GM12874 (cell line): ENCODE measurements around the gene BMPR1A.

Experiments
- TF ChIP-seq, protein P1 (sequence below): IDR thresholded peaks from 2 replicates; pipeline ENCODE4 v1.5.1; 2011; ENCODE audit warnings: low read depth, mild to moderate bottlenecking, control low read depth, low read length, moderate library complexity; ENCODE audit not compliant: insufficient read depth

BMPR1A gene

DNA sequence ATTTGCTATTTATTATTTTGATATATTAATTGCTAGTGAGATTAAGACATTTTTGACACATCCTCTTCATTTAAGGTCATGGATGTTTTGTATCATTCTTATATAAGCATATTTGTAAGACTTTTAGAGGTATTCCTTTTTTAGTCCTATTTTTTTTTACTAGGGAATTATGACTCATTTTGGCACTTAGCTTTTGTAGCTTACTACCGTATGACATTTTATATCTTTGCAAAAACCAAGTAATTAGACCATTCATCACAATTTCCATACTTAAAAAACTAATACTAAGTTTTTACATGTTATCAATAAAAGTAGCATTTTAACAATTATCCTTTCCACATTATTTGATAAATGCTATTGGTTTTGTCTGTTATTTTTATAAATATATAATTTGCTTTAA is 41.6 kb downstream of the BMPR1A start:
- TF ChIP-seq, protein P1, sequence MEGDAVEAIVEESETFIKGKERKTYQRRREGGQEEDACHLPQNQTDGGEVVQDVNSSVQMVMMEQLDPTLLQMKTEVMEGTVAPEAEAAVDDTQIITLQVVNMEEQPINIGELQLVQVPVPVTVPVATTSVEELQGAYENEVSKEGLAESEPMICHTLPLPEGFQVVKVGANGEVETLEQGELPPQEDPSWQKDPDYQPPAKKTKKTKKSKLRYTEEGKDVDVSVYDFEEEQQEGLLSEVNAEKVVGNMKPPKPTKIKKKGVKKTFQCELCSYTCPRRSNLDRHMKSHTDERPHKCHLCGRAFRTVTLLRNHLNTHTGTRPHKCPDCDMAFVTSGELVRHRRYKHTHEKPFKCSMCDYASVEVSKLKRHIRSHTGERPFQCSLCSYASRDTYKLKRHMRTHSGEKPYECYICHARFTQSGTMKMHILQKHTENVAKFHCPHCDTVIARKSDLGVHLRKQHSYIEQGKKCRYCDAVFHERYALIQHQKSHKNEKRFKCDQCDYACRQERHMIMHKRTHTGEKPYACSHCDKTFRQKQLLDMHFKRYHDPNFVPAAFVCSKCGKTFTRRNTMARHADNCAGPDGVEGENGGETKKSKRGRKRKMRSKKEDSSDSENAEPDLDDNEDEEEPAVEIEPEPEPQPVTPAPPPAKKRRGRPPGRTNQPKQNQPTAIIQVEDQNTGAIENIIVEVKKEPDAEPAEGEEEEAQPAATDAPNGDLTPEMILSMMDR = no peak

DNA sequence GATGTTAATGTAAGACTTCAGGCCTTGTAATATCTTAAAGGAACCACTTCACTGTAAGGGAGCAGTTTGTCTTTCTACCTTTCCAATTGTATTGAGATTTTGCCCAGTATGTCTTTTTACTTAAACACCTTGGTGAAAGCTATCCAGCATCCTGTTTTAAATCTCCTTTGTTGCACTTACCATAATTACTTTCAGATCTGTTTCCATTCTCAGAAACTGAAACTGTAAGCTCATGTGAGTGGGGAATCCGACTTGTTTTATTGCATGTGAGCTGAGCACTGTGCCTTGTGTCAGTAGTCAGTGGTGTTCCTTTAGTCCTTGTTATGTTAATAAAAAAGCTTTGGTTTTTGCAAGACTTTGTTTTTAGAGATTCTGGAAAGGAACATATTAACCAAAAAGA is 42.2 kb downstream of the BMPR1A start:
- TF ChIP-seq, protein P1 = no peak

DNA sequence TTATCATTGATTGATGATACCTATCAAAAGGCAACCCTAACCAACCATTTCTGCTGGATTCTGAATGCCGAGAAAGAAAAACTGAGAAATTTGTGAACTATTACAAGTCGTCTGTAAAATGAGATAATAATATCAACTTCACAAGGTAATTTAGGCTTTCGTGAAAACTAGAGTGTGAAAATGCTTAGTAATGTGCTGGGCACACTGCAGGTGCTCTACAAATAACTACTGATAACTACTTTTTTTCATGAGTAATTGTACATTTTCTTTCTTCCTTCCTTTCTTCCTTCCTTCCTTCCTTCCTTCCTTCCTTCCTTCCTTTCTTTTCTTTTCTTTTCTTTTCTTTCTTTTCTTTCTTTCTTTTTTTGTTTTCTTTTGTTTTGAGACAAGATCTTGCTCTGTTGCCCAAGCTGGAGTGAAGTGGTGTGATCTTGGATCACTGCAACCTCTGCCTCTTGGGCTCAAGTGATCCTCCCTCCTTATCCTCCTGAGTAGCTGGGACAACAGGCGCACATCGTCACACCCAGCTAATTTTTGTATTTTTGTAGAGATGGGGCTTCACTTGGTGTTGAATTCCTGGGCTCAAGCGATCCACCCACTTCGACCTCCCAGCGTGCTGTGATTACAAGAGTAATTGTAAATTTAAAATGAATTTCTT is 42.9 kb downstream of the BMPR1A start:
- TF ChIP-seq, protein P1 = no peak

DNA sequence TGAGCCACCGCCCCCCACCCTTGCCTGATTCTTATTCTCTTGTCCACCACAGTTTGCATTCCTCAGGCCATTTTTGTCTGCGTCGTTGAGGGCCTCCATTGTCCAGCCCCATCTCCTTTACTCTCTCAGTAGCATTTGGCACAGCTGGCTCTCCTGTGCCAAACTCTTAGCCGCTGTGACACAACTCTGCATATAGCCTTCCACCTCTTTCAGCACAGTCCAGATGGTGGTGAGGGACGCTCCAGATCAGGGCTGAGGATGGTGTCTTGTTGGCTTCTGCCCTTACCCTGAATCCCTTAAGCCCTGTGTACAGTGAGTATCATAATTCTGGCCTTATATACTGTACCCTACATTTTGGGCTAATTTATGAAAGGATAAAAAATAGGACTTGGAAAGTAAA is 45.6 kb downstream of the BMPR1A start:
- TF ChIP-seq, protein P1 = no peak

DNA sequence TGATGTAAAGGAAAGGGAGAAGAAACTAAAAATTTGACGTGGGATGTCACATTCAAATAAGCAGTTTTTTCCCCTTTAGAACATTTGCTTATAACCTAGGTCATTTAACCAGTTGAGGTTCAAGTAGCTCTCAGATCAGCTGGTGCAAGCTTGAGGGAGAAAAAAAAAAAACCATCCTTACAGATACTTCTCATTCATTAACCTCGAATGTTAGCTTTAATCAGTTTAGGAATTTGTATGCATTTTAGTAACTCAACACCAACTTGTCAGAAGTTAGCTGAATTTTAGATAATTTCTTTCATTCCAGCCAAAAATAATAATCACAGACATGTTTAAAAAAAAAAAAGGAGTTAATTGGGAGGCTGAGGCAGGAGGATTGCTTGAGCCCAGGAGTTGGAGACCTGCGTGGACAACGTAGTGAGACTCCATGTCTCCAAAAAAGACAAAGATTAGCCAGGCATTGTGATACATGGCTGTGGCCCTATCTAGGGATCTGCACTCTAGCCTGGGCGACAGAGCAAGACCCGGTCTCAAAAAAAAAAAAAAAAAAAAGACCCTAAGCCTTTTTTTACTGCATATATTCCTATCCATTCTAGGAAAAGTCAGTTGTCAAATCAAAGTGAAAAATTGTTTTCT is 46.2 kb downstream of the BMPR1A start:
- TF ChIP-seq, protein P1 = no peak

DNA sequence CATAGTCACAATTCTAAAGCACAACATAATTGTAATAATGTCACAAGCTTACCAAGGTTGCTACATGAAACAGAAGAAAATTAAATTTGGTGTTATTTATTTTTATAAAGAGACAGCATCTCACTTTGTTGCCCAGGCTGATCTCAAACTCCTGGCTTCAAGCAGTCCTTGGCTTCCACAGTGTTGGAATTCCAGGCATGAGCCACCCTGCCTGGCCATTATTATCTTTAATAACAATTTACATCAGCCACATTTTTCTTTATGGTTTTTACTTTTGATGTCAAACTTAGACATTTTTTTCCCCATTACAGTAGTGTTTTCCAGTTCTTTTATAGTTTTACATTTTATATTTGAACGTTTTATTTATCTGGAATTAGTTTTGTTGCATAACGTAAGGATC is 46.7 kb downstream of the BMPR1A start:
- TF ChIP-seq, protein P1 = no peak

DNA sequence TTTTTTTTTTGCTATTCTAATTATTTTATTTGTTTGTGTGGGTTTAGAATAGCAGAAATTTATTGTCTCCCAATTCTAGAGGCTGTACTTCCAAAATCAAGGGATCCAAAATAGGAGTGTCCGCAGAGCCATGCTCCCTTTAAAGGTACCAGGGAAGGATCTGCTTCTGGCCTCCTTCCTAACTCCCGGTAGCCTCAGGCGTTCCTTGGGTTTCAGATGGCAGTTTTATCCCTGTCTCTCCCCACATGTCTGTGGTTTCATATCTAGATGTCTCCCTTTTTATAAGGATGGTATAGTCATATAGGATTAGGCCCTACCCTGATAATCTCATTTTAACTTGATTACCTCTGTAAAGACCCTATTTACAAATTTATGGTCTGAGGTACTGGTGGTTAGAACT is 48.4 kb downstream of the BMPR1A start:
- TF ChIP-seq, protein P1 = no peak
